Measurements from ENCODE around the gene VMP1.
"Not testable (repeated sequence)": the region's sequence is repeated elsewhere in the genome, so short reads cannot be mapped to it uniquely, and the experiment has no call there.

The VMP1 gene

DNA sequence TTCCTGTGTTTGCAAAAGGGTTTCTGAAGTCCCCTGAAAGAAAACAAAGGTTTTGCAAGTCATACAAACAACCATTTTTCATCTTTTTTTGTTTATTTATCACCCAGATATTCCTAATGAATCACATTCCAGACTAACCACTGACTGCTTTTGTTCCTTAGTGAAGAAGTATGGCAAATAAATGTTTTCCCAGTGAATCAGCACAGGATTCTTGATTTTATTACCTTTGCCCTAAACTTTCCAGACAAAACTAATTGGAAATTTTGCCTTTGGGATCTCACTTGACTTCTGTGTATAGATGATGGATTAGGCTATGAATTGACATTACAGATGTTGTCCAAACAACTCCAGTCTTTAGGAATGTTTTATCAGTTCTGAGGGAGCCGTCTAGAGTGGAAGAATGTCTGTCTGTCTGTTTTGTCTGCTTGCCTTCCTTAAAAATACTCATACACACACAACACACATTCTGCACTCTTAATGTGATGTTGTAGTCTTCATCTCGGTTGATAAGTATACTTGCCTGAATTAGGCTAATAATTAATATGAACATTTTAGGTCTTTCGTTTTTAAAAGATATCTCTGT, 48.9 kb downstream of the VMP1 start:
- DNase-seq, result no peak

DNA sequence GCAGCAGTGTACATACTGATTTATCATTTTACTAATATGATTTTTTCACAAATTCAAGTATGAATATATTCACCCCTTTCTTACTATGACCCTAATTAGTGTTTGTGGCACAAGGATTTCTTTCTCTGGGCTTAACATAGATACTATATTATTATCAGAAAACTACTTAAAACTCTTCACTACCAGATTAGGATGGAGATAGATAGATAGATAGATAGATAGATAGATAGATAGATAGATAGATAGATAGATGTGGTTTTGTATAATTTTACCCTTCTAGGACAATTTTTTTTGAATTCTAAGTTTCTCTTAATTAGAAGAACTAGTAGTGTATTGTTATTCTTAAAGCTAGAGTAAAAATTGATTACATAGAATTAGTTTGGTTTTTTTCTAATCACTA, 49.6 kb downstream of the VMP1 start:
- DNase-seq, result no peak

DNA sequence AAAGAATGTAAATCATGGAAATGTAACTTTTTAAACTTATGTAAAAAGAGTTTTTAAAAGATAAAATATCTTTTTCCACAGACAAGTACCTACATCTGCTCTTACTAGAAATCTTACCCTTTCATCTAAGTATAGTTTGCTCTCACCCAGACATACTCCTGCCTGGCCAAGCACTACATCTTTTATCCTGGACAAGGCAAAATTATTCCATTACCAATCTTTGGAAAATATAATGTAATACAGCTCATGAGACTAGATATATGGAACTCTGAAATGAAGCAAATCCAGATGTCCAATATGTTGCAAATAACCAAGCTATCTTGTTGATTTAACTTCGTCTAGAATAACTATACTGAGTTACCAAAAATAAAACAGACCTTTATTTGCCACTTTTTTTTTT, 50.0 kb downstream of the VMP1 start:
- DNase-seq, result no peak

DNA sequence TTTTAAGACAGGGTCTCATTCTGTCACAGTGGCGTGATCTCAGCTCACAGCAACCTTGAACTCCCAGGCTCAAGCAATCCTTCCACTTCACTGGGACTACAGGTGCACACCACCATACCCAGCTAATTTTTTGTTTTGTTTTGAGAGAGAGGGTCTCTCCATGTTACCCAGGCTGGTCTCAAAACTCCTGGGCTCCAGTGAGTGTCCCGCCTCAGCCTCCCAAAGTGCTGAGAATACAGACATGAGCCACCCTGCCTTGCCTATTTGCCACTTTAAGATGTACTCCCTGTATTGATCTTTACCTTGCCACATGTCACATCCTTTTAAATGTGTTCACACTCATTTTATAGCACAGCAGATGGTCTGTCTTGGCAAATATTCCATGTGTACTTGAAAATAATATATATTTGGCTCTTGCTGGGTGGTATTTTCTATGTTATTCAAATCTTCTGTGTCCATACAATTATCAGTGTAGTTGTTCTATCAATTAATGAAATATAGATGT, 50.5 kb downstream of the VMP1 start:
- DNase-seq, result no peak

DNA sequence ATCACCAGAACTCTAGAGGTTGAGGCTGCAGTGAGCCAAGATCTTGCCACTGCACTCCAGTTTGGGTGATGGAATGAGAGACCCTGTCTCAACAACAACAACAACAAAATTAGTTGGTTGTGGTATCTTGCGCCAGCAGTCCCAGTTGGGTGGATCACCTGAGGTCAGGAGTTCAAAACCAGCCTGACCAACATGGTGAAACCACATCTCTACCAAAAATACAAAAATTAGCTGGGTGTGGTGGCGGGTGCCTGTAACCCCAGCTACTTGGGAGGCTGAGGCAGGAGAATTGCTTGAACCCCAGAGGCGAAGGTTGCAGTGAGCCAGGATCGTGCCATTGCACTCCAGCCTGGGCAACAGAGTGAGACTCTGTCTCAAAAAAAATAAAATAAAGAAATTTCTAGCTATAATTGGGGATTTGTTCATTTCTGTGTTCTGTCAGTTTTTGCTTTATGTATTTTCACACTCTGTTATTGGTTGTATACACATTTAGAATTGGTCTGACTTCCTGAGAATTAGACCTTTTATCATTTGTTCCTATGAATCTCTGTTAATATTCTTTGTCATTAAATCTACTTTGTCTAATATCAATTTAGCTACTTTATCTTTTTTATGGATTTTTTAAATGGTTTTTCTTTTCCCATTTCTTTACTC, 51.7 kb downstream of the VMP1 start:
- DNase-seq, result not testable (repeated sequence)

DNA sequence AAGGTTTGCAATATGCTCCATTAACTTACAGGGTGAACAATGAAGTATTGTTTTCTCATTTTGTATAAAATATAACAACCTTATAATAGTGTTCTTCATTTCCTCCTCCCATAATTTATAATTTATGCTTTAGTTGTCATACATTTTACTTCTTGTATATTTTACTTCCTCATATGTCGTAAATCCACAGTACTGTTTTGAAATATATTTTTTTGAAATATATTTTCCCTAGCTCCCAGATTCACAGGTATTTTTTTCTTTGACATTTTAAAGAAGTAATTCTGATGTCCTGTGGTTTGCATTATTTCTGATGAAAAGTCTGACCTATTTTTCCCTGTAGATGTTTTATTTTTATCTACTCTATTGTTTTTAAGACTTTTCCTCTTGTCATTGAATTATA, 52.7 kb downstream of the VMP1 start:
- DNase-seq, result no peak

DNA sequence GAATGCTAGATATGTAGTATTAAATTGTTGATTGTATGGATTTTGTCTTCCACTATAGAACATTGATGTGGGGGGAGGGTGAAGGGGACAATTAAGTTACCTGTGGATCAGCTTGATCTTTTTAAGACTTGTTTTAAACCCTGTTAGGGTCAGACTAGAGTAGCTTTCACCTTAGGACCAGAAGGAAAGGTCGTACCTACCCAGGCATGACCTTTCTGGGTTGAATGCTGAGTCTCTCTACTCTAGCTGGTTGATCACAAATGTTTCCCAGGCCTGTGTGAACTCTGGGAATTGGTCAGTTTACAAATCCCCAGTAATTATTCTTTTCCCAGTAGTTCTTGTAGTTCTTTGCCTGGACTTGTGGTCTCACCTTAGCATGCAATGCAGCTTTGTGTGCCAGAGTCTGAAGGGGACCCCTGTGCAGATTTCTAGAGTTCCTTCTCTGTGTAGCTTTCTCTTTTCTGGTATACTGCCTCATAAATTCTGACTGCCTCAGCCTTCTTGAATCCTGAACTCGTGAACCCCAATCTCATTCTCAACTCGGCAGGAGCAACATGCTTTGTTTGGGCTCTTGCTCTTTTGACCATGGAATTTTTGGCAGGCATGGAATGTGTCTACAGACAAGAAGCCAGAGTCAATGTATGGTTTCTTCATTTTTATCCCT, 54.1 kb downstream of the VMP1 start:
- no peak for DNase-seq

DNA sequence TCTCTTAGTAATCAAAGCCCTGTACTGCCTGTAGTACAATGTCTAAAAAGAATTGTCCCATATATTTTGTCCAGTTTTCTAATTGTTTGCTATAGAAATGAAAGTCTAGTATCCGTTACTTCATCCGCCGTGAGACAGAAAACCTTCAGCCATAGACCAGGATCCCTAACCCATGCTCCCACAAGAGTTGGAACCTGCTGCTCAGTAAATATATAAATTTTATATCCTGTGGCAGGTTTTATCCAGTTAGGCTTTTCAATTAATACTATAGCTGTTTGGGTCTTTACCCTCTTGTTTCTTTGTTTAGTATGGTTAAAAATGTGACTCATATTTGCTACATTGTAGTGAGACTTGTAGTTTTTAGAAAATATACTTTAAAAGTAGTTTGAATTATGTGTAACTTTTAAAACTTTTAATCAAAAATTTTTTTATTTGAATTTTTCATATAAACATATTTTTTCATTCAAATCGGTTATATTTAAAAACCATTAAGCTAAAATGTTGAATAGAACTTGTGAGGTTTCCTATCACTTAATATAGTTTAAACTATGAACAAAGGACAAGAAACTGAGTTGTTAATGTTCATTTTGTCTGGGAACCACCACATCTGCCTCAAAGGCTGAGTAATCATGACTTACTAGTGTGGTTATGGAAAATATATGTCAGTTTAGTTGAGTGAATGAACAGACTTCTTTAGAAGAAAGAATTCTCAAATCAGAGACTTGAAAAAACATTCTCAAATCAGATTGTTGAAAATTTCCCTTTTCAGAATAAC, 54.8 kb downstream of the VMP1 start:
- no peak for DNase-seq

DNA sequence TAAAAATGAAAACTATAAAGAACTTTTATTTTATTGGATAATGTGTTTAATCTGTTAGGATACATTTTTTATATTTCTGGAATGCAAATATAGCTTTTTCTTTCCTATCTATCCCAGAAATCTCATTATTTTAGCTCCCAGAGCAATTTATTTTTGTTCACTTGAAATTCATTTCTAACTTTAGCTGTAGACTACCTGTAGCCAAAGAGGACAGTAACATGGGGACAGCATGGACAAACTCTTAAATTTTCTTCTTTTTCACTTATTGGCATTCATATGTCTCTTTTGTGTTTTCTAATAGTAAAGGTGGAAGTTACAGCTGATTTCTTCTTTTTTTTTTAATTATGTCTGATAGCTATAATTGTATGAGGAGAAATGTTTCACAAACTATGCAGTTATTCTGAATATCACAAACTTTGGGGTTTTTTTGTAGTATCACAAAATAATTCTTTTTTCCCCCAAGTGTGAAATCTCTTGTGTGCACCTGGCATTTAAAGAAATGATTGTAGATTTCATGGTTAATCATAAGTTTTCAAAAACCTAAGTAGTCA, 55.4 kb downstream of the VMP1 start:
- no peak for DNase-seq

DNA sequence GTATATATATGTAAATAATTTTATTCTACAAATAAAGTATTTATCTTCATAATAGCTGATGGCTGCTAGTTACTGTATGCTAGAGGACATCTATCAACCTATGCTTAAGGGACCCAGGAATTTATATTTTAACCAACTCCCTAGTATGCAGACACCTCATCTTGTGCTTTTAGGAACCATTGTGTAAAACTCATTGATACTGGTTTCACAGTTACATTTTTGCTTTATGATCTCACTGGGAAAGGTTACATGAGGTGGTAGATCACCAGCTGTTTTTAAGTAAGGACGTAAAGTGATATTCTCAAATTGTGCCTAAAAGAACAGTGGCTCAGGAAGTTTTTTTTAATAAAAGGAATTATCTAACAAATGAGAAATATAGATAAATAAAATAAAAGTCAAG, 56.4 kb downstream of the VMP1 start:
- no peak for DNase-seq

DNA sequence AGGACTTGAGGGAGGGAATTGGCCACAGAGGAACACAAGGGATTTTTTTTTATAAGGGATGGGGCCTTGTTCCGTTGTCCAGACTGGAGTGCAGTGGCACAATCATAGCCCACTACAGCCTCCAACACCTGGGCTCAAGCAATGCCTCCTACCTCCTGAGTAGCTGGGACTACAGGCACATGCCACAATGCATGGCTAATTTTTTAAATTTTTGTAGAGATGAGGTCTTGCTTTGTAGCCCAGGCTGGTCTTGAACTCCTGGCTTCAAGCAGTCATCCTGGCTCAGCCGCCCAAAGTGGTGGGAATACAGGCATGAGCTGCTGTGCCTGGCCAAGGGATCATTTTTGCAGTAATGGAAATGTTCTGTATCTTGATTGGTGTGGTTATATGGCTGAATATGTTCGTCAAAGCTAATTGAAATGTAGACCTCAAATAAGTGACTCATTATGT, 56.9 kb downstream of the VMP1 start:
- no peak for DNase-seq

DNA sequence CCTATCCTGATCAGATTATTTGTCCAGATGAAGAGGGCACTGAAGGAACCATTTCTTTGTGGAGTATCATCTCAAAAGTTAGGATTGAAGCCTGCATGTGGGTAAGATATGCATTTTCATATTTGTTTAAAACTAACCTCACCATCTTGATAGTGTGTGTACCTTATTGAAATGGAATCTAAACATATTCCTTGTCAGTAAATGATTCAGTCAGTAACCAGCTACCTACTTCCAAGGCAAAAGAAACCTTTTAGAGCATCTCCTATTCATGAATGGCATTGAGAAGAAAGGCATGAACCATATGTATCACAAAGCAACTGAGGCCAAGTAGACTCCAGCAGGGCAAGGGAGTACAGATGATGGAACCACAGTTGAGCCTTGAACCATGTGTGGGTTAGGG, 57.6 kb downstream of the VMP1 start:
- DNase-seq, result no peak

DNA sequence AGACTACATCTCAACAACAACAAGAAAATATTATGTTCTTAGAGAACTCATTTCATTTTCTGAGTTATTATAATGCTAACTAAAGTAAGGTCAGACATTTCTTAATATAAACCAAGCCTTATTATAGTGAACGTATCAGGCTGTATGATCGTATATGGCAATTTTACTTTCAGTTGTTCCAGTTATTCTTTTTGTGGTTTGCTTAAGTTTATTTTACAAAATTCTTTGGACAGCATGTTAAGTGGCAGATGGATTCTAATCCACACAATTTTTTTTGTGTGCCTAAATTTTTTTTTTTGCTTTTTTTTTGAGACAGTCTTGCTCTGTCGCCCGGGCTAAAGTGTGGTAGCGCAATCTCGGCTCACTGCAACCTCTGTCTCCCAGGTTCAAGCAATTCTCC, 59.0 kb downstream of the VMP1 start:
- no peak for DNase-seq

DNA sequence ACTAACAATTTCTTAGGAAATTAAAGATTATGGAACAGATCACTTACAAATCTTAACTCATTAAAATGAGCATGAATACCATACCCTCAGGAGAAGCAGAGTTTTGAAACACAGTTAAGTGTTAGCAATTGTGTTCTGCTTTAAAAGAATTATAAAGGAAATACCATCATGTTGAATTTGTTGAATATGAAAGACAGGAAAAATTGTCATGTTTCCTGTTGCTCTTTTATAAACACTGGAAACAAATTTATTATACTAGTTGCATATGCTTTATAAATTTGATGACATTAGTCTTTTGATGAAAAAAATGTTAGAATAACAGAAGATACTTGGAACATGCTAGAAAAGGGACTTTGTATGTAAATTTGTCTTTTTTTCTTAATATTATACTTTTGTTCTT, 59.7 kb downstream of the VMP1 start:
- DNase-seq, result no peak

DNA sequence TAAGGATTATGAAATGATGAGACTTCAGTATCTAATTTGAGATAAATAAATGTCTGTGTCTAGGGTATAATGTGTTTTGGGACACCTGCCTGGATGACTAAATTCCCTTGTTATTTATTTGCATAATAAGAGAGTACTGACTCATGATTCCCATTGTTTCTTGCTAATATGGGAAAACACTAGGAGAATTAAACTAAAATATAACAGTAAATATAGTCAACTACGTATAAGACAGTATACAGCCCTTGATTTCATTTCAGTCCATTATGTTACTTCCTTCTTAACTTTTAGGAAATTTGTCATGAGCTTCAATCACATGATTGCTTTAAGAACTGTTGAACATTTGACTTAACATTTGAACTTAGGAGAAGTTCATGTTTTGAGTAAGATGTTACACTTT, 62.4 kb downstream of the VMP1 start:
- DNase-seq, result no peak

DNA sequence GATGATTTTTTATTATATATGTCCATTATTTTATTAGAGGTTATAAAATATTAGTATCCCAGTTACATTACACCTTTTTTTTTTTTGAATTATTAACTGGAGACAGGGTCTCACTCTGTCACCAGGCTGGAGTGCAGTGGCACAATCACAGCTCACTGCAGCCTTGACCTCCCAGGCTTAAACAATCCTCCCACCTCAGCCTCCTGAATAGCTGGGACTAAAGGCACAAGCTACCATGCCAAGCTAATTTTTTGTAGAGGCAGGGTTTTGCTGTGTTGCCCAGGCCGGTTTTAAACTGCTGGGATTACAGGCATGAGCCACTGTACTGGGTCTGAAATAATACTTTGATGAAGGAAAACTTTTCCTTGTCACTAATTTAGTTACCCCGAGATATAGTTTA, 63.6 kb downstream of the VMP1 start:
- no peak for DNase-seq

DNA sequence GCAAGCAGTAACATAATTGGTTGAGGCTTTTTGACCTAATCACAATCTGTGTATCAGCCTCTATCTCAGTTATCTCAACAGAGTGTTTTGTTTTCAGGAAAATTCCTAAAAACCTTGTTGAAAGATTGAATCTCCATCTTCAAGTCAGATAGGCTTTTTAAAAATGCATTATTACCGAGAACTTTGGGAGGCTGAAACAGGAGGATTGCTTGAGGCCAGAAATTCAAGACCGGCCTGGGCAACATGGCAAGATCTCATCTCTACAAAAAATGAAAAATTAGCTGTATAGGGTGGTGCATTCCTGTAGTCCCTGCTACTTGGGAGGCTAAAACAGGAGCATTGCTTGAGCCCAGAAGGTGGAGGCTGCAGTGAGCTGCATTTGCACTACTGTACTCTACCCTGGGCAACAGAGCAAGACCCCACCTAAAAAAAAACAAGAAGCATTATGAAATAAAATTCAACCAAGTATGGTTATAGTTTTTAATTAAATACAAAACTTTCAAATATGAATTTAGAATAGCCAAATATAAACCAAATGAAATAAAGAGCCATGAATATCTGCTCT, 68.4 kb downstream of the VMP1 start:
- DNase-seq, result no peak

DNA sequence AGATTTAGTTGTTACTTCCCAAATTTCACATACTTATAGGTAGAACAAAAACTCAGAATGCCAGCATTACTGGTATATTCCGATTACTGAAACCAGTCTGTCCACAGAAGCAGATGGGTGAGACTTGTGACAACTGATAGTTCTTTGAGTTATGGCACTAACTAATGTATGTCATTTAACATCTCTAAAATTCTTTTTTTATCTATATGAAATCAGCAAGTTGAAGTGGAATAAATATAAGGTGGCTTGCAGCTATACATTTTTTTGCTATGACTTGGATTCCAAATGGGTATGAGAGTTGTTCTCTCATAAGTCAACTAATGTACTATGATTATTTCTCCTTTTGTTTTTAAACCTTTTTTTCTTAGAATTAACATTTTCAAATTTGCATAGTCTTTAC, 69.1 kb downstream of the VMP1 start:
- no peak for DNase-seq

DNA sequence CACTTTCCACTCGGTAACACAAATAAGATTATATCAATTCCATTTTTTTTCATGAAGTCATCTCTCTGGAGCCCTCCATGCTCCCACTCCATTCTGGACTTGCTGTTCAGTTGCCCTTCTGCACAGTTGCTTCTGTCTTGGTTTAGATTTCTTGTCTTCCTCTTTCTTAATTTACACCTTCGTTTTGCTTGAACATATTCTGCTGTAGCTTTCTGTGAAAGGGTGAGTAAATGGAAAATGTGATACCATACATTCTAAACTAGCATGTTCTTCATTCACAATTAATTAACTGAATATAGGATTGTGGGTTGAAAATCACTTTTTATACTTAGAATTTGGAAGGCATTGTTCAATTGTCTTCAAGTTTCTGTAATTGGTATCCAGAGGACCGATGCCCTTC, 69.6 kb downstream of the VMP1 start:
- DNase-seq, result no peak

DNA sequence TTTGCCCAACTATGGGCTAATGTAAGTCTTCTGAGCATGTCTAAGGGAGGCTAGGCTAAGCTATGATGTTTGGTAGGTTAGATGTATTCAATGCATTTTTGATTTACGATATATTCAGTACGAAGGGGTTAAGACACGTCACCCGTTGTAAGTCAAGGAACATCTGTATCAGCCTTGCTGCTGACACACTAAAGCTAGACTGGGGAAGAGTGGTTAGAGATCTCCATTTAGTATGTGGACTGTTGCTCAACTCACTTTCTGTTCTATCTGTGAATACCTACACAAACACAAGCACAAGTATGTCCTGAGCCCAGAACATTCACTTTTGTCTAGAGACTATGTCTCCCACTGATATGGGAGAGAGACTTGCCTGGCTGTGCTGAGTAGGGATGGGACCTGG, 71.5 kb downstream of the VMP1 start:
- DNase-seq, result no peak

DNA sequence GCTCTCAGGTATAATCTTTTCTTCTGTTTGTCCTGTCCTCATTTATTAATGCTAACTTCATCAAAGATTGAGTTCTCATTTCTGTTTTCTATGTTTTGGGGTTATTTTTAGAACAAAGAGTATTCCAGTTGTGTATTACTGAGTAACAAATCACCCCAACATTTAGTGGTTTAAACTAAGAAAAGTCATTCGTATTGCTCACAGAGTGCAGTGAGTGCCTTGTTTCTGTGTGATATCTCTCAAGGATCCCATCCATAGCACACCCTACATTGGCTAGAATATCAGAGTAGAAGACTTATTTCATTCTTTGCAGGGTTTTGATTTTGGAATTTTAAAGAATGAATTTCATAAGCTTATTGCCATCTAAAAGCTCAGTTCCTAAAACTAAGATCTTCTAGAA, 72.1 kb downstream of the VMP1 start:
- no peak for DNase-seq

DNA sequence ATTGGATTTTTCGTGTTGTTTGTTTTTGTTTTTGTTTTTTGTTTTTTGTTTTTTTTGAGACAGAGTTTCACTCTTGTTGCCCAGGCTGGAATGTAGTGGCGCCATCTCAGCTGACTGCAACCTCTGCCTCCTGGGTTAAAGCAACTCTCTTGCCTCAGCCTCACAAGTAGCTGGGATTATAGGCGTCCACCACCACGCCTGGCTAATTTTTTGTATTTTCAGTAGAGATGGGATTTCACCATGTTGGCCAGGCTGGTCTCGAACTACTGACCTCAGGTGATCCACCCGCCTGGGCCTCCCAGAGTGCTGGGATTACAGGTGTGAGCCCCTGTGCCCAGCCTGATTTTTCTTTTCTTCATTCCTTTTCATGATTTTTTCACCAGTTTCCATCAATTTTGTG, 73.1 kb downstream of the VMP1 start:
- DNase-seq, result not testable (repeated sequence)

Measured in activated T-cell treated with anti-CD3 and anti-CD28 coated beads, Interleukin-2, amount 50 U/mL, for 1 hour (primary cell).